ENCODE data around the gene APBB1.

APBB1 gene

GRCh38 chr11:6418557-6419008 is 311 bp downstream of the APBB1 start:
- in situ Hi-C loops (cut with HindIII; ENCODE audit: low sequenced_read_pairs), result no loop called here

DNA sequence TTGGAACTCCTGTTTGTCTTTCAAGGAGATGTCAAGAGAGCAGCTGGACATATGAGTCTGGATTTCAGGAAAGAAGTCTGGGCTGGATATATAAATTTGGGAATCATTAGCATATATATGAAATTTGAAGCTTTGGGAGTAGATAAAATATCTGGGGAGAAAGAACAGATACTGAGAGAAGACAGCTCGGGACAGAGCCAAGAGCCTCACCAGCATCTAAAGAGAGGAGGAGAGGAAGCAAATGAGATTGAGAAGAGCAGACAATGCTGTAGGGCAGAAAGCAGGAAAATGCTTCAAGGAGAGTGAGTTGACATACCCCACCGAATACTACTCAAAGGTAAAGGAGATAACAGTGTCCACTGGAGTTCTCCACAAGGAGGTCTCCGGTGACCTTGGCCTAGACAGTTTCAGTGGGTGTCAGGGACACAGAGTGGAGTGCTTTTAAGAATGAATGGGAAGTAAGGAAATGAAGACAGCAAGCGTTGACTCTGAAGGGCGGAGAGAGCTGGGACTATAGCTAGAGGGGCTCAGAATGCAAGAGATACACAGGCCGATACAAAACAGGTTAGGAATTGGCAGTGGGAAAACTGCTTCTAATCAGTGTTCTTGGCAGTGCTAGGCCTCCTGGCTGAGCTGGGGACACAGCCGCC is 862 bp downstream of the APBB1 start:
- in situ Hi-C loops (cut with HindIII; ENCODE audit: low sequenced_read_pairs), result no loop called here

GRCh38 chr11:6415797-6416196 is 3.1 kb downstream of the APBB1 start:
- in situ Hi-C loops (cut with HindIII; ENCODE audit: low sequenced_read_pairs), result no loop called here

DNA sequence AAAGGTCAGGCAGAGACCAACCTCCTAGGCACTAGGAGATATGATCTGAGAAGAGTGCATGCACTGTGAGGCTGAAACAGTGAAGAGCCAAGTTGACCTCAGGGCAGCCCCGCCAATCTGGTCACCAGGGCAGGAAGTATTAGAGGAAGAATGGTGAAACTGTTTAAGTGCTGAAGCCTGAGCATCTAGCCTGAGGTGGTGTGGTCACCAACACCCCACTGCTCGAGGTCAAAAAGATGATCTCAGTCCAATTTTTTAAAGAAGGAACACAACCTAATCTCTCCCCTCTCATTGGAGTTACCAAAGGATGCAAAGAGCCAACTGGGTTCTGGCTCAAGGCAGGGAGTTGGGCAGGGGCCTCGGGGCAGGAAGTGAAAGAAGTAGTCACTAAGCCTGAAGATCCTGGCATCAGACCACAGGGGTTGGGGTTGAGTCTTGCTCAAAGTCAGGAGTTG is 4.0 kb downstream of the APBB1 start:
- in situ Hi-C loops (cut with HindIII; ENCODE audit: low sequenced_read_pairs), result no loop called here

DNA sequence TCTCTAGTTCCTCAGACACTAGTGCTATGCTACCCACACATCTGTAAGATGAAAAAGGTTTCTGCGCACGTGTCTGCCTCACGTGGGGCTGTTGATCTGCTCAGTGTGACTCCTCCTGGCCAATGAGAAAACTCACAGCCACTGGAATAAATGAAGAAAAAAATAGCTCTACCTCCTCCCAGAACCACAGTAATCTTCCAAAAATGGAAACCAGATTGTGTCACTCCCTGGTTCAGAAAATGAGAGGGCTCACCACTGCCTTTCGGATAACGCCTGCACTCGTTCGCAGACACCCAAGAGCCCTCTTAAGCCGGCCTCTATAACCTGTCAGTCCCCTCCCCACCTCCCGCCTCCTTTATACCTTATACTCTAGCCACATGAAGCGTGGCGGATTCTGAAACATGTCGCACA is 5.1 kb downstream of the APBB1 start:
- in situ Hi-C loops (cut with HindIII; ENCODE audit: low sequenced_read_pairs), result no loop called here

DNA sequence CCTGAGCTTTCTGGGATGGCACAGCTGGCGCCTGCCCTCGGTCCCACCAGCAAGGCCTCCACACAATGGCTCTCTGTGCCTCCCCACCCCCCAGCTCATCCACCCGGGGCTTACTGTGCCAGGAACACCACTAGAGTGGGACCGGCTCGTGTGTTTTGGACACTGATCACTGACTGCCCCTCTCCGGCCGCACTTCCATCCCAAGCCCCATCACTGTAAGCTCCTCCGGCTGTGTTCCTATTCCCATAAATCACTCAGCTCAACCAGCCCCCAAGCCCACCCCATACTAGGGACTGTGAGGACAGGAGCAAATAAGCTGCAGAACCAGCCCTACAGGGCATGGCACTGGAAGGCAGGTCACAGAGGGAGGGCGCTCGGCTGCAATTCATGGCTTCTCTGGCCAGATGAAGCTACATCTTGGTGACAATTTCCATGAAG is 7.3 kb downstream of the APBB1 start:
- in situ Hi-C loops (cut with HindIII; ENCODE audit: low sequenced_read_pairs), result no loop called here

DNA sequence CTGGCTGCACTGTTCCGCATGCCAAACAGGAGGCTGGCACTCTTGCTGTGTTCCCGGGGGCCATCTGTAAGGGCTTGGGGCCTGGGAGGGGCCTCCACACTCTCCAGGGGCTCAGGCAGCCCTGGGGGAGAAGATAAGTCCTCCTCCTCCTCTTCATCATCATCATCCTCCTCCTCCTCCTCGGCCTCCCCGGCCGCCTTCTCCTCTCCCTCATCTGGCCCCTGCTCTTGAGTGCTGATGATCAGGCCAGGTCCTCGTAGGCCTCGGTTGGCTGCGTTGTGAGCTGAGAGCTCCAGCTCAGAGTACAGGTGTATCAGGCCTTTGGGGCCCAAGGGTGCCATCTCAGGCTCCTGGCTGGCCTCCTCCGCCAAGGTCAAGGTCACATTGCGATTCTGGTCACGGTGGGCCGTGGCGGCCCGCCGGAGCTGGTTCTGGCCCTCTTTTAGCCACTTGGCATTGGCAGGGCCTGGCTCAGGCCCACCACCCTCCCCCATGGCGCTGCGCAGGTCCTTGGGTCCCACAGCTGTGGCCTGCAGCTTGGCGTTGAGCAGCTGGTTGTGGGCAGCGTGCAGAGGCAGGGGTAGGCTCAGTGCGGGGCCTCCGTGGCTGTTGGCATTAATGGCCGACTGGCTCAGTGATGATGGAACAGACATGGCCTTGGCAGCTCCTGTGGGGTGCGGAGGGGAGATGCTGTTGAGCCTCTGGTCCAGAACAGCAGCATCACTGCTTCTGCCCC is 8.0 kb downstream of the APBB1 start:
- in situ Hi-C loops (cut with HindIII; ENCODE audit: low sequenced_read_pairs), result no loop called here

- in situ Hi-C loops (cut with HindIII; ENCODE audit: low sequenced_read_pairs), result loop anchor here (10.0 kb wide), 1 partner anchor 208 kb away; the partner anchor contains the start of genes TAF10 and TPP1
Observed at GRCh38 chr11:6406370-6406769, 12.5 kb downstream of the APBB1 start.

- in situ Hi-C loops (cut with HindIII; ENCODE audit: low sequenced_read_pairs), result loop anchor here (10.0 kb wide), 1 partner anchor 209 kb away; the partner anchor contains the start of genes TAF10 and TPP1
Observed at GRCh38 chr11:6405846-6406245, 13.0 kb downstream of the APBB1 start.

GRCh38 chr11:6405052-6405667 is 13.7 kb downstream of the APBB1 start:
- in situ Hi-C loops (cut with HindIII; ENCODE audit: low sequenced_read_pairs), result loop anchor here (10.0 kb wide), 1 partner anchor 210 kb away; the partner anchor contains the start of genes TAF10 and TPP1

GRCh38 chr11:6404342-6405051 is 14.4 kb downstream of the APBB1 start:
- in situ Hi-C loops (cut with HindIII; ENCODE audit: low sequenced_read_pairs), result loop anchor here (10.0 kb wide), 1 partner anchor 210 kb away; the partner anchor contains the start of genes TAF10 and TPP1

DNA sequence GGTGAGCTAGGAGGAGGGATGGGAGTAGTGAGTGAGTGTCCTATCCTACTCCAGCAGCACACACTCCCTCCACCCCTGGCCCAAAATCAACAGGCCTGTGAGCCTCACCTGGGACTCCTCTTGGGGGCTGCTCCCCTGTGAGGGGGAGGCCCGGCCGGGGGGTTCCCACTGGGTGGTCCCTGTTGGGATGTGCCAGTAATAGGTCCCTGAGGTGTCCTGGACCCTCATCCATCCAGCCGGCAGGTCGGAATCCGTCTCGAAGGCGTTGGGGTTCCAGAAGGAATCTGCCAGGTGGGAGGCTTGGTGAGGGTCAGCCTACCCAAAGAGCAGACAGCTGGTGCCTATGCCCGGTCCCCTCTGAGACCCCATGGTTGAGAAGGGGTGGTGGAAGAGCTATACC is 15.4 kb downstream of the APBB1 start:
- in situ Hi-C loops (cut with HindIII; ENCODE audit: low sequenced_read_pairs), result loop anchor here (10.0 kb wide), 1 partner anchor 211 kb away; the partner anchor contains the start of genes TAF10 and TPP1

DNA sequence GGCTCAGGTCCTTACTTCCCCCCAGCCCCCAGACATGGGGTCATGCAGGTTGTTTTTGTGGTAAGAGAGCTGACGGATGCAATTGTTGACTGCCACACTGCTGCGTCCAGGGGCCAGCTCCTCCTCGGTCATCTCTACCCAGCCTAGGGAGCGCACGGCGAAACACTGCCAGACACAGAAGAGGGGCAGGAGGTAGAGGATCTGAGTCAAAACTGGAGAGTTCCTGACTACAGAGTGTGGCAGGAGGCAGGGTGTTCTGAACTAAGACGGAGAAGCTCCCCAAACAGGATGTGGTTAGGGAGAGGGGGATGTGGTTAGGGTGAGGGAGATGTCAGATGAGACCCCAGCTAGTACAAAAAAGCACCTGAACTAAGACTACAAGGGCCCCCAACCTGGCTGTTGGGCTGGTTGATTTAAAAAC is 16.3 kb downstream of the APBB1 start:
- in situ Hi-C loops (cut with HindIII; ENCODE audit: low sequenced_read_pairs), result loop anchor here (10.0 kb wide), 1 partner anchor 212 kb away; the partner anchor contains the start of genes TAF10 and TPP1

GRCh38 chr11:6402061-6402470 is 16.8 kb downstream of the APBB1 start:
- in situ Hi-C loops (cut with HindIII; ENCODE audit: low sequenced_read_pairs), result loop anchor here (10.0 kb wide), 1 partner anchor 213 kb away; the partner anchor contains the start of genes TAF10 and TPP1

- in situ Hi-C loops (cut with HindIII; ENCODE audit: low sequenced_read_pairs), result loop anchor here (10.0 kb wide), 1 partner anchor 213 kb away; the partner anchor contains the start of genes TAF10 and TPP1
Observed at GRCh38 chr11:6401464-6401863, 17.4 kb downstream of the APBB1 start.

DNA sequence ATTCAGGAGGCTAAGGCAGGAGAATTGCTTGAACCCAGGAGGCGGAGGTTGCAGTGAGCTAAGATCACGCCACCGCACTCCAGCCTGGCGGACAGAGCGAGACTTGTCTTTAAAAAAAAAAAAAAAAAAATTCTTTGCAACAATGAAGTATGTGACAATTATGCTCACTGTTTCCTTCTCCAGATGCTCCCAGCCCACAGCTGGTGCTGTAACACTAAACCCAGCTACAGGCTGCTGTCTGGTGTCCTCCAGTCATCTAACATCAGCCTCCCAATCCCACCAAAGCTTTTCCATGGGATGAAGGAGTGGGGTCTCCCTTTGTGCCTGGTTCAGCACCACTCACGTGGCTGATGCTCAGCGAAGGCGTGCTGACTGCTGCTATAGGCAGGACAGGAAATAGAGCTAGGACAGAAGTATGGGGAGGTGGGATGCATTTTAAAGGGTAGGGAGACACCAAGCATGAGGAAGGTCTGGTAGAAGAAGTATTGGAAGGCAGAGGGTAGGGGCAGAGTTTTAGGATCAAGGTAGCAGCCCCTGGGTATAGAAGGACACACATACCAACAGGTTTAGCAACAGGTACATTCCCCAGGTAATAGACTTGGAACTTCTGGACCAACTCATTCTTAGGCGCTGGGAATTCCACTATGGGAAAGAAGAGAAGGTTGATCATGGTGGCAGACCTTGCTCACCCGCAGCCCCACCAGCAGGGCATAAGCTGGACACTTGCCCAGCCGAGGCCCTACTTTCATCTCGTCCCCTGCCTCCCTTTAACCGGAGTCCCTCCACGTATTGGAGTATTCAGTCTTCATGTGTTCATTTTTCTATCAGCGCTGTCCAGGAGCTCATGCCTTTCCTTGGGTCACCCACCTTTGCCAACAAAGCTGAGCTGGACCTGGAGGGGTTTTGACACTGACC is 18.2 kb downstream of the APBB1 start:
- in situ Hi-C loops (cut with HindIII; ENCODE audit: low sequenced_read_pairs), result loop anchor here (10.0 kb wide), 1 partner anchor 214 kb away; the partner anchor contains the start of genes TAF10 and TPP1

DNA sequence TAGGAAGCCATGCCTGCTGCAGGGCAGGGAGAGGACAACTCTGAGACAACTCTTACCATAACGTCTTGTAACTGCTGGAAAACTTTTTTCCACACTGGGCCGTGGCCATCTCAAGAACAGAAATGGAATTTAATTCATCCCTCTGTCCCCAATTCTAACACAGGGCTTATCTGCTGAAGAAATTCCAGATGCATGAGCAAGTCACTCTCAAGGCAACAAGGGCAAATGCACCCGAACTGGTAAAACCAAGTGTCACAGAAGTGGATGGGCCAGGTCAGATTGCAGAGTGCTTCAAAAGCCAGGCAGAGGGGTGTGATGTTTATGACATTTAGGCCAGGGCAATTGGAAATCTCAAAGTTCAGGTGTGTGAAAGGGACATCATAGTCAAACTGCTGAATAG is 21.3 kb downstream of the APBB1 start:
- in situ Hi-C loops (cut with HindIII; ENCODE audit: low sequenced_read_pairs), result no loop called here

- in situ Hi-C loops (cut with HindIII; ENCODE audit: low sequenced_read_pairs), result no loop called here
Observed at GRCh38 chr11:6397156-6397555, 21.7 kb downstream of the APBB1 start.

DNA sequence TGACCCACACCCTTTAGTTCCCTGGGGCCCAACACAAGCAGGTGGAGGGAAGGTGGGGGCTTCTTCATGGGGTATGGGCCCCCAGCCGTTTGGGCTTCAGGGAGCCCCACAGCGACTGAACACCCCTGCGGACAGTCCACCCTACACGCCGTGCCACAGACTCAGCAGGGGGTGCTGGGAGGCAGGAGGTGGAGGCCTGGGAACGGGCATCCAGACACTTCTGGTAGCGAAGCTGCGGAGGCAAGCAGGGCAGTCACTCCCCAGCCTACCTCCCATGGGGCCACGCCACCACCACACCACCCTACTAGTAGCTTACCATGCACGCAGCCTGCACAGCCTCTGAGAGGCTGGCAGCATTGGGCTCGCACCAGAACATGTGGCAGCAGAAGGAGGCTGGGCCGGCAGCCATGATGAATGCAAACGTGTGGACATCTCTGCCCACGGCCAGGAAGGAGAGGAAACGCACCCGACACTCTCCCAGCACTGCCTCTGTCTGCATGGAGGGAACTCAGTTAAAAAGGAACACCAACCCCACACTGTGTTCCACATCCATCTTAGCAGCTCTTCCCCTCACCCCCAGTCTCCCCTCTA is 23.3 kb downstream of the APBB1 start:
- in situ Hi-C loops (cut with HindIII; ENCODE audit: low sequenced_read_pairs), result no loop called here
